ENCODE measurements around the gene ANKRD24.
"Not testable (repeated sequence)": the region's sequence is repeated elsewhere in the genome, so short reads cannot be mapped to it uniquely, and the experiment has no call there.

The ANKRD24 gene

DNA sequence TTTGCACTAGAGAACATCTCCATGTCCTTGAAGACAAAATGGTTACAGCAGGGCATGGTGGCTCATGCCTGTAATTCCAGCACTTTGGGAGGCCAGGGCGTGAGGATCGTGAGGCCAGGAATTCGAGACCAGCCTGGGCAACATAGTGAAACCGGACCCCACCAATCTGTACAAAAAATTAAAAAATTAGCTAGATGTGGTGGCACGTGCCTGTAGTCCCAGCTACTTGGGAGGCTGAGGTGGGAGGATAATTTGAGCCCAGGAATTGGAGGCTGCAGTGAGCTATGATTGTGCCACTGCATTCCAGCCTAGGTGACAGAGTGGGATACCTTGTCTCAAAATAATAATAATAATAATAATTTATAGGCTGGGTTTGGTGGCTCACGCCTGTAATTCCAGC, 47.7 kb downstream of the ANKRD24 start:
- not testable (repeated sequence) for DNase-seq (ENCODE audit: low read depth)

DNA sequence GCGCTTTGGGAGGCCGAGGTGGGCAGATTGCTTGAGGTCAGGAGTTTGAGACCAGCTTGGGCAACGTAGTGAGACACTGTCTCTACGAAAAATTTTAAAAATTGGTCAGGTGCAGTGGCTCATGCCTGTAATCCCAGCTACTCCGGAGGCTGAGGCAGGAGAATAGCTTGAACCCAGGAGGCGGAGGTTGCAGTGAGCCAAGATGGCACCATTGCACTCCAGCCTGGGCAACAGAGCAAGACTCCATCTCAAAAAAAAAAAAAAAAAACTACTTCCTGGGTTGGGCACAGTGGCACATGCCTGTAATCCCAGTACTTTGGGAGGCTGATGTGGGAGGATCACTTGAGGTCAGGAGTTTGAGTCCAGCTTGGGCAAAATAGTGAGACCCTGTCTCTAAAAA, 49.0 kb downstream of the ANKRD24 start:
- DNase-seq (ENCODE audit: low read depth): not testable (repeated sequence)

DNA sequence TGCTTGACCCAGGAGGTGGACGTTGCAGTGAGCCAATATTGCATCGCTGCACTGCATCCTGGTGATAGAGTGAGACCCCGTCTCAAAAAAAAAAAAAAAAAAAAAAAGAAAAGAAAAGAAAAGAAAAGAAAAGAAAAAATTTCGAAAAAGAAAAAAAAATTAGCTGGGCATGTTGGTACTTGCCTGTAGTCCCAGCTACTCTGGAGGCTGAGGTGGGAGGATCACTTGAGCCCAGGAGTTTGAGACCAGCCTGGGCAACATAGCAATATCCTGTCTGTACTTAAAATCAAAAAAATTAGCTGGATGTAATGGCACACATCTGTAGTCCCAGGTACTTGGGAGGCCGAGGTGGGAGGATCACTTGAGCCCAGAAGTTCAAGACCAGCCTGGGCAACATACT, 49.6 kb downstream of the ANKRD24 start:
- DNase-seq (ENCODE audit: low read depth): not testable (repeated sequence)

DNA sequence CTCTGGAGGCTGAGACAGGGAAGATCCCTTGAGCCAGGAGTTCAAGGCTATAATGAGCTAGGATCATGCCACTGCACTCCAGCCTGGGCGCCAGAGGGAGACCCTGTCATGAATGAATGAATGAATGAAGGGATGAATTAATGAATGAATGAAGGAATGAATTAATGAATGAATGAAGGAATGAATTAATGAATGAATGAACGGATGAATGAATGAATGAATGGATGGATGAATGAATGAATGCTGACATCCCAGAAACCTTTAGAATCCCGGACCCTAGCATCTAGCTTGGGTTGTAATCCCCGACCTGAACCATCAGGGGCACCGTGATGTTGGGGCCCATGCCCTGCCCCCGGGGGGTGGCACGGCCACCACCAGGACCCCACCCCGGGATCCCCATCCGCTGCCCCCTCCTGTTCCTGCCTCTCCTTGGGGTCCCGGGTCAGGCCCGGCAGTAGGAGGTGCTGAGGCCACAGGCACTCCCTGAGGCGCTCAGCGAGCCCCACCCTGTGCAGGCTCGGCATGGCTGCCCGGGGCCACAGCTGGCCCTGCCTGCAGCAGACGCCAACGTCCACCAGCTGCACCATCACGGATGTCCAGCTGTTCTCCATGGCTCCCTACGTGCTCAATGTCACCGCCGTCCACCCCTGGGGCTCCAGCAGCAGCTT, 50.3 kb downstream of the ANKRD24 start:
- DNase-seq (ENCODE audit: low read depth): no peak

DNA sequence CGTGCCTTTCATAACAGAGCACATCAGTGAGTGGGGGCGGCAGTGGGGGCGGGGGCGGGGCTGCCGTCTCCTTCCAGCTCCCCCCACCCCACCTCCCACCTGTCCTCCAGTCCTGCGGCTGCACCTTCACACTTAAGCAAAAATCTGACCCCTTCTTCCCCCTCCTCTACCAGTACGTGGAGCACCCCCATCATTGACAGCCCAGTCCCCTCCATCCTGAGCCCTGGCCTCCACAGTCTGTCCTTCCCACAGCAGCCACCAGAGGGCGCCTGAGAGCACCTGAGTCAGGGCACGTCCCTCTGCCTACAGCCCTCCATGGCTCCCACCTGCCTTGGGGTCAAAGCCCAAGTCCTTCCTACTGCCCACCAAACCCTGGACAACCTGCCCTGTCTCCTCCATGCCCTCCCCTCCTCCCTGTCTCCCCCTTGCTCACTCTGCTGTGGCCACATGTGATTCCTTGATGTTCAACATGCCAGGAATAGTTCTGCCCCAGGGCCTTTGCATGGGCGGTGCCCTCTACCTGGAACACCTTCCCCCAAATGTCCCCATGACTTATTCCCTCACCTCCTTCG, 50.9 kb downstream of the ANKRD24 start:
- DNase-seq (ENCODE audit: low read depth): no peak

DNA sequence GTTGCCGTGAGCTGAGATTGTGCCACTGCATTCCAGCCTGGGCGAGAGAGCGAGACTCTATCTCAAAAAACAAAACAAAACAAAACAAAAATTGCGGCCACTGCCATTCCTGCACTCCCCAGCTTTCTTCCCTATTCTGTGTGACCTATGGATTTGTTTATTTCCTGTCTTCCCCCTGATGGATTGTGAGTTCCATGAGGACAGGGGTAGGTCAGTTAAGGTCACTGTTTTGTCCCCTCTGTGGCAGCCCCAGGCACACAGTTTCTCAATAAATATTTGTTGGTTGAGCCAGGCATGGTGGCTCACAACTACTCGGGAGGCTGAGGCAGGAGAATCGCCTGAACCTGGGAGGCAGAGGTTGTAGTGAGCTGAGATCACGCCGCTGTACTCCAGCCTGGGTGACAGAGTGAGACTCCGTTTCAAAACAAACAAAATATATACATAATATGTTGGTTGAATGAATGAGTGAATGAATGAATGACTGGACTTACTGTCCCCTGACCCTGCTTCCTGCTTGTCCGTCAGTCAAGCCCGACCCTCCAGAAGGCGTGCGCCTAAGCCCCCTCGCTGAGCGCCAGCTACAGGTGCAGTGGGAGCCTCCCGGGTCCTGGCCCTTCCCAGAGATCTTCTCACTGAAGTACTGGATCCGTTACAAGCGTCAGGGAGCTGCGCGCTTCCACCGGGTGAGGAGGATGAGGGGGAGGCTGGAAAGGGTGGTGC, 51.8 kb downstream of the ANKRD24 start:
- no peak for DNase-seq (ENCODE audit: low read depth)

DNA sequence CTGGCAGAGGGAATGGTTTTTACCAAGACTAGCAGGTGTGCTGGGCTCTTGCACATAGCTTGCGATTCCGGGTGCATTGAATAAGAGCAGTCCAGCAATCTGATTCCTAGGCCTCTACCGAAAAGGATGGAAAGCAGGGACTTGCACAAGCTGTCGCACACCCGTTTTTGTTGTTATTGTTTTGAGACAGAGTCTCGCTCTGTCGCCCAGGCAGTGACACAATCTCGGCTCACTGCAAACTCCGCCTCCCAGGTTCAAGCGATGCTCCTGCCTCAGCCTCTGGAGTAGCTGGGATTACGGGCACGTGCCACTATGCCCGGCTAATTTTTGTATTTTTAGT, 52.3 kb downstream of the ANKRD24 start:
- no peak for DNase-seq (ENCODE audit: low read depth)

DNA sequence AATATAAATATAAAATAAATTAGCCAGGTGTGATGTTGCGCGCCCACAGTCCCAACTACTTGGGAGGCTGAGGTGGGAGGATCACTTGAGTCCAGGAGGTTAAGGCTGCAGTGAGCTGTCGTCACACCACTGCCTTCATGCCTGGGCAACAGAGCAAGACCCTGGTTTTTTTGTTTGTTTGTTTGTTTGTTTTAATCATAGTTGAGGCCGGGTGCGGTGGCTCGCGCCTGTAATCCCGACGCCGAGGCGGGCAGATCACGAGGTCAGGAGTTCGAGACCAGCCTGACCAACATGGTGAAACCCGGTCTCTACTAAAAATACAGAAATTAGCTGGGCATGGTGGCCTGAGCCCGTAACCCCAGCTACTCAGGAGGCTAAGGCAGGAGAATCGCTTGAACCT, 55.0 kb downstream of the ANKRD24 start:
- DNase-seq (ENCODE audit: low read depth): not testable (repeated sequence)

DNA sequence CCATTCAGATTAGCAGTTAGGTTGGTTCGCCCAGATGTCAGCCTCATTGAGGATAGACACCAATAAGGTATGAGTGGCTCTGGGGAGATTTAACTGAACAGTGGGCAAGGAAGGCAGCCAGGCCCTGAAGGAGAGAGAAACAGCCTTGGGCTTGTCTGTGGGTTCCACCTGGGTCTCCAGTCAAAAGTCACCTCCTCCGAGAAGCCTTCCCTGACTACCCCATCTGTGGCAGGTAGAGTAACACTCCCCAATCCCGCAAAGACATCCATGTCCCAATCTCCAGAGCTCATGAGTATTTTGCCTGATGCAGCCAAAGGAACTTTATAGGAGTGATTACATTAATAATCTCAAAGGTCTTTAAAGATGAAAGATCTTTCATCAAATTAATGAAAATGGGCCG, 56.3 kb downstream of the ANKRD24 start:
- DNase-seq (ENCODE audit: low read depth): no peak

DNA sequence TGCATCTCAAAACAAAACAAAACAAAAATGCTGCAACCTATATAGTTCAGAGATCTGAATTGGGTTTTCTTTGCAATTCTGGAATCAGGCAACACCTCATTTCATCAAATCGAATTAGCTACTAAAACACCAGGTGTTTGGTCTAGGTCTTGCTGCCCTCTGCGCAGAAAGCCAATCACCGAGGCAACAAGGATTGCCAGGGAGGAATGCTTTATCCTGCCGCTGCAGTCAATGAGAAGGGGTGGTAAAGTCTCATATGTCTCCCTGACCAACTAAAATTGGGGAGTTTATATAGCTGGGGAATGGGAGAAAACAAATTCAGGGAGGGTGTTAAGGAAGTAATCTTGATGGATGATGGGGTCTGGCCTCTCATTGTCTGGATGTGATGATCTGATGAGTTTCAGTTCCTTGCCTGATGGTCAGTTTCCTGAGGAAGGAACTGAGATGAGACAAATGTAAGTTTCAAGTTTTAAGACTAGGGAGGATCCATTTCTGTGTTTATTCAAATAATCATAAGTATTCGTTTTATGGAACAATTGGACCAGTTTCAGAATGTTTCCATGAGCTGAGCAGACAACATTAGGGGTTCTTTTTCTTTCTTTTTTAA, 59.4 kb downstream of the ANKRD24 start:
- no peak for DNase-seq (ENCODE audit: low read depth)

DNA sequence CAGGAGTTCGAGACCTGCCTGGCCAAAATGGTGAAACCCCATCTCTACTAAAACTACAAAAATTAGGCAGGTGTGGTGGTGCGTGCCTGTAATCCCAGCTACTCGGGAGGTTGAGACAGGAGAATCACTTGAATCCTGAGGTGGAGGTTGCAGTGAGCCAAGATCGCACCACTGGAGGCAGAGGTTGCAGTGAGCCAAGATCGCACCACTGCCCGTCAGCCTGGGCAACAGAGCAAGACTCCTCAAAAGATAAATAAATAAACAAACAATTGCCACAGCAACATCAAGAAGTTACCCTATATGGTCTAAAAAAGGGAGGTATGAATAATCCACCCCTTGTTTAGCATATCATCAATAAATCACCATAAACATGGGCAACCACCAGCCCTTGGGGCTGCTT, 63.4 kb downstream of the ANKRD24 start:
- DNase-seq (ENCODE audit: low read depth): not testable (repeated sequence)

DNA sequence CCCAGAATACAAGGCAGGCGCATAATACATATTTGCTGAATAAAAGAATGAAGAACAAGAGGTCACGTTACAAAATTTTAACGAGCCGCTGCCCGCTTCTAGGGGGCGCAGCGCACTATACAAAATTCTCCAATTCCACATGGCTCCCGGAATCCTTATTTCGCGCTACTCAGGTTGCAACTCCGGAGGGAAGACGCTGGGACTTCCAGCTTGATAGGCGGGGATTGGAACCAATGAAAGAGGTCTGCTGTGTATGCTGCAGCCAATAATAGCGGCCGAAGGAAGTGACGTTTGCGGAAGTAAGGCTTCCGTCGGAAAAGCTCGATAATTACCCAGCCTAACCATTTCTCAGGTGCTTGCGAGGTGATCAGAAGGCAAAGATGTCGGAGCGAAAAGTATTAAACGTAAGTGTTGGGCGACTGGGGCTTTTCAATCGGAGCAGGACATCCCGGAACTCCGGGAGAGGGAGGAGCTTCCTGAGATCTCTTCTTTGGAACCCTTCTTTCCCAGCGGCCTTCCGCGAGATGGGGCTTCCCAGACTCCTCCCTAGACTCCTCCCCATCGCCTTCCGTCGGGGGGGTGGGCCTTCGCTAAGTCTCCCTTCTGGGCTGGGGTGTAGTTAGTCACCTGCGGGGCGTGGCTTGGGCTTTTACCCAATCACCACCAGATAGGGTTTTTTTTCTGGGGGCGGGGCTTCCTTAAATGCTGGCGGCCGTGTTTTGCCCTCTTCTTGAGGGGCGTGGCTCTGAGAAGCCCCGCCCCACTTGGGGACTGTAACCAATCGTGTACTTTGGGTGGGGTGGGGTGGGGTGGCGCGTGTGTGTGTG, 64.5 kb downstream of the ANKRD24 start, which contains the start of gene YJU2:
Gene YJU2 (plus strand): TSS at position 314 of the 827 bp plus-strand sequence. CDS start 67 bp downstream, at position 381.
- peak; percentile 99 for DNase-seq (ENCODE audit: low read depth)

DNA sequence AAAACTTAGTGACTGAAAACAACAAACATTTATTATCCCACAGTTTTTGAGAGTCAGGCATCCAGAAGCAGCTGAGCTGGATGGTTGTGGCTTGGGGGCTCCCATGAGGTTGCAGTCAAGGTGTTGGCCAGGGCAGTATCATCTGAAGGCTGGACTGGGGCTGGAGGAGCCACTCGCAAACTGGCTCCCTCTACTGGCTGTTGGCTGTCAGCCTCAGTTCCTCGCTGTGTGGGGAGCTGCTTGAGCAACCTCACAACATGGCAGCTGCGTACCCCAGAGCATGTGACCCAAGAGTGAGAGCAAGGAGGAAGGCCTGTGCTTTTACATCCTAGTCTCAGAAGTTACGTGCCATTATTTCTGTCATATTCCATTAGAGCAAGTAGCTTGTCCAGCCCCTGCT, 74.1 kb downstream of the ANKRD24 start:
- no peak for DNase-seq (ENCODE audit: low read depth)

DNA sequence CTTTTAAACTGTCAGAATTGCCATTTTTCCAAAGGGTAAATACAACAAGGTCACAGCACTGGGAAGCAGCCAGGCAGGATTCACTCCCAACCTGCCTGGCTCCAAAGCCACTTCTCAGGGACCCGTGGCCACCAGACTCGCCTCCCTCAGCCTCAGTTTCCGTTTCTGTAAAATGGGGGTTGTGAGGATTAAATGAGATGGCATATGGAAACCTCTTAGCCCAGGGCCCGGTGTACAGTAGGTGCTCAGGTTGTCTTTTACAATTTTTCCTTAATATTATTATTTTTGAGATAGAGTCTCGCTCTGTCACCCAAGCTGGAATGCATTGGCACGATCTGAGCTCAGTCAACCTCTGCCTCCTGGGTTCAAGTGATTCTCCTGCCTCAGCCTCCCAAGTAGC, 74.5 kb downstream of the ANKRD24 start:
- DNase-seq (ENCODE audit: low read depth): no peak

DNA sequence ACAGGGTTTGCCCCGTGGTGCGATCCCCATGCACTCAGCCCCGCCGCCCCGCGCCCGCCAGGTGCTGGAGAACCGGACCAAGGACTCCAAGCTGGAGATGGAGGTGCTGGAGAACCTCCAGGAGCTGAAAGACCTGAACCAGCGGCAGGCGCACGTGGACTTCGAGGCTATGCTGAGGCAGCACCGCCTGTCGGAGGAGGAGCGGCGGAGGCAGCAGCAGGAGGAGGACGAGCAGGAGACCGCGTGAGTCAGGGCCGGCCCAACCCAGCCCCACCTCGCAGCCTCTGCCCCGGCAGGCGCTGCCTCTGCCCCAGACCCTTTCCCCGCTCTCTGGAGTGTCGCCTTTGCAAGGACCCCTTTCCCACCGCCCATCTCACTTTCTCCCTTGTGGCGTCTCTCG, 75.7 kb downstream of the ANKRD24 start:
- DNase-seq (ENCODE audit: low read depth): no peak

DNA sequence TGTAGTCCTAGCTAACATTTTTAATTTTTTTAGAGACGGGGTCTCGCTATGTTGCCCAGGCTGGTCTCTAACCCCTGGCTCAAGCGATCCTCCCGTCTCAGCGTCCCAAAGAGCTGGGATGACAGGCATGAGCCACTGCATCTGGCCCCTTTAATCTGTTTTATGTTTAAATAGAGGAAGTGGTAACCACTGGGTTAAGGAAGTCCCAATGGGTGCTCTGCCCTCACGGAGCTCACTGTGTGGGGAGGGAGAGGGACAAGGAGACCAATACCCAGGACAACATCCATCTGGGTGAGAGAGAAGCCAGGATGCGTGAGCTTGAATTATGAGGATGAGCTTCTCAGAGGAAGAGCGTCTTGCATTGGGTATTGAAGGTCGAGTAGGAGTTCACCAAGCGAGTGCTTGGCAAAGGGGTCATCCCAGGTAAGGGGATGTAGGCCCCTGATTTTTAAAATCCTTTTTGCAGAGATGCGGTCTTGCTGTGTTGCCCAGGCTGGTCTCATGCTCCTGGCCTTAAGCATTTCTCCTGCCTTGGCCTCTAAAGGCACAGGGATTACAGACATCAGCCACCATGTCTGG, 78.2 kb downstream of the ANKRD24 start:
- DNase-seq (ENCODE audit: low read depth): no peak

DNA sequence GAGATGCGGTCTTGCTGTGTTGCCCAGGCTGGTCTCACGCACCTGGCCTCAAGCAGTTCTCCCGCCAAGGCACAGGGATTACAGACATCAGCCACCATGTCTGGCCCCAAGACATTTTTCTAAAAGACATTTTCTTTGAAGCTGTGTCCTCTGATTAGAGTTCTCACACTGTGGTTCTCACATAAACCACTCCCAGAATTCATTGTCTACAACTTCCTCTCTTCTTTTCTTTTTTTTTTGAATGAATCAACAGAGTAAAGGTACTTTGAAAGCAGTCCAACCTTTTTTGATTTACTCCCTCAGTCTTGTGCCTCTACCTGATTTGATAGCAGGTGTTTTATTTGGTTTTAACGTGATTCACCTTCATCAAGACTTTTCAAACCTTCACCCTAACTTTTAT, 82.3 kb downstream of the ANKRD24 start:
- no peak for DNase-seq (ENCODE audit: low read depth)

DNA sequence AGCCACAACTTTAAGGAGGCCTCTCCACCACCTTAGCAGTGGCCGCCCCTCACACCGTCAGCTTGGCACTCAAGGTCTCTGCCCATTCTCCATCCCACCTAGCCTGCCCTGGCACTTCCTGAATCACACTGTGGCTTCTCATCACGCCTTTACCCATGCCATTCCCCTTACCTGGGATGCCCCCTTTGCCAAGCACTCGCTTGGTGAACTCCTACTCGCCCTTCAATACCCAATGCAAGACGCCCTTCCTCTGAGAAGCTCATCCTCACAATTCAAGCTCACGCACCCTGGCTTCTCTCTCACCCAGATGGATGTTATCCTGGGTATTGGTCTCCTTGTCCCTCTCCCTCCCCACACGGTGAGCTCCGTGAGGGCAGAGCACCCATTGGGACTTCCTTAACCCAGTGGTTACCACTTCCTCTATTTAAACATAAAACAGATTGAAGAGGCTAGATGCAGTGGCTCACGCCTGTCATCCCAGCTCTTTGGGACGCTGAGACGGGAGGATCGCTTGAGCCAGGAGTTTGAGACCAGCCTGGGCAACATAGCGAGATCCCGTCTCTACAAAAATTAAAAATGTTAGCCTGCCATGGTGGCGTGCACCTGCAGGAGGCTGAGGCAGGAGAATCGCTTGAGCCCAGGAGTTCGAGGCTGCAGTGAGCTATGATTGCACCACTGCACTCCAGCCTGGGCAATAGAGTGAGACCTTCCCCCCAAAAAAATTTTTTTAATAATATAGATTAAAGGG, 83.9 kb downstream of the ANKRD24 start:
- no peak for DNase-seq (ENCODE audit: low read depth)

DNA sequence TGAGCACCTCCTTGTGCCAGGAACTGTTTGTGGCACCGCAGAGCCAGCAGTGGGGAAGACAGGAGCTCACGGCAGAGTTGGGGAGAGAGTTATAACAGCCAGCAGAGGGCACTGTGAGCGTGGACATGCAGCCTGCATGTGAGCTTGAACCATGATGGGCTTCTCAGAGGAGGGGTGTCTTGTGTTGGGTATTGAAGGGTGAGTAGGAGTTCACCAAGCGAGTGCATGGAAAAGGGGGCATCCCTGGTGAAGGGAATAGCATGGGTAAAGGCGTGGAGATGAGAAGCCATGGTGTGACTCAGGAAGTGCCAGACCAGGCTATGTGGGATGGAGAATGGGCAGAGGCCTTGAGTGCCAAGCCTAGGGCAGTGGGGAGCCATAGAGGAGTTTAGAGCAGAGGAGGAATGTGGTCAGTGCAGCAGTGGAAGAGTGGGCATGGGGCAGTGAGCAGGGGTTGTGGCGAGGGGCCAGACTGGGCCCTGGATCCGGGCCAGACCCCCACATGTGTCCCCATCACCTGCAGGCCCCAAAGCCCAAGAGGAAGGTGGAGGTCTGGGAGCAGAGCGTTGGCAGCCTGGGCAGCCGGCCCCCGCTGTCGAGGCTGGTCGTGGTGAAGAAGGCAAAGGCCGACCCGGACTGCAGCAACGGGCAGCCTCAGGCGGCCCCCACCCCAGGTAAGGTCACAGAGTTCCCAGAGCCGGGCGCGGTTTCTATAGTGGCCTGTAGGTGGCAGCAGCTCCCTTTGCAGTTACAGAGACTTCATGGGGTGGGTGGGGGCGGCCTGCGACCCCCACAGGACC, 84.8 kb downstream of the ANKRD24 start:
- peak; percentile 26 for DNase-seq (ENCODE audit: low read depth)
